ENCODE measurements around the gene HOXA10. TPM values are rescaled to one million over a fixed set of nuclear protein-coding genes. Genes with fewer than 3 reads are reported as not detected.

HOXA10 gene
- total and polyA plus RNA-seq, 9 donors = 0.25 to 2.8 (median 0.91) TPM; not detected in 1

- H3K4me3 ChIP-seq = no peak overlapping the region
- H3K4me1 ChIP-seq (ENCODE audit: insufficient read depth) = peaks cover 6% of the 10 kb centered on the region
- intact Hi-C loops (cut with DNase I) = loop anchor here in 1 of 4 donors (5.0 kb wide), 1 partner anchor 276 kb away; no protein-coding TSS in a partner anchor
- no peak overlapping the region for H3K27ac ChIP-seq
- no peak for TF ChIP-seq CTCF (IDR thresholded peaks at IDR 0.05)
- no peak for TF ChIP-seq EP300 (IDR thresholded peaks at IDR 0.05)
- no peak for TF ChIP-seq POLR2A (IDR thresholded peaks at IDR 0.05)
- H3K27me3 ChIP-seq = no peaks in the 10 kb centered on the region
- DNase-seq = no peak
- no peaks in the 10 kb centered on the region for H3K36me3 ChIP-seq
- WGBS, 3 donors = 51 to 64% (median 53%) methylated on average over 18 of the region's 18 CpGs
- H3K9me3 ChIP-seq = peaks cover 0 to 4% of the 10 kb centered on the region in 2 donors
Observed at GRCh38 chr7:27133409-27134231, 40.5 kb downstream of the HOXA10 start.

DNA sequence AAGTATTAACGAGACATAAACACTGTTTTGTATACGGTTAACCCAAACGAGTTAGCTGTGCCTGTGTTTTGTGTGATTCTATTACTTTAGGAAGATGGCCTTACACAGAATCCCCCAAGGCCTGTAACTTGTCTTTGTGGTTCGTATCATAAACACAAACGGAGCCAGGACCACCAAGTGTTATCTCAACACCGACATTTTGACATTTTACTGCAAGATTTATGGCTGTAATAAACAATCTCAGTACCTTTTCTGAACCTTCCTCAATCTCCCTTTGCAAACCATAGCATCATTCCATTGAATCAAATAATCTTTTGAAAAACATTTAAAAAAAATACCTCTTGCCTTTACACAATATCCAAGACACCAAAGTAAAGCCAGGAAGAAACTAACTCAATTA, 41.1 kb downstream of the HOXA10 start:
- no peak overlapping the region for H3K27ac ChIP-seq
- no peaks in the 10 kb centered on the region for H3K27me3 ChIP-seq
- 43 to 57% (median 51%) methylated on average over 6 of the region's 6 CpGs for WGBS, 3 donors
- no peak overlapping the region for H3K4me3 ChIP-seq
- TF ChIP-seq EP300 (IDR thresholded peaks at IDR 0.05) (no peak), CTCF (IDR thresholded peaks at IDR 0.05) (no peak), POLR2A (IDR thresholded peaks at IDR 0.05) (no peak)
- H3K36me3 ChIP-seq = no peaks in the 10 kb centered on the region
- intact Hi-C loops (cut with DNase I) = loop anchor here in 1 of 4 donors (5.0 kb wide), 1 partner anchor 276 kb away; no protein-coding TSS in a partner anchor
- peaks cover 6% of the 10 kb centered on the region for H3K4me1 ChIP-seq (ENCODE audit: insufficient read depth)
- DNase-seq = no peak
- H3K9me3 ChIP-seq = peaks cover 0 to 5% of the 10 kb centered on the region in 2 donors

DNA sequence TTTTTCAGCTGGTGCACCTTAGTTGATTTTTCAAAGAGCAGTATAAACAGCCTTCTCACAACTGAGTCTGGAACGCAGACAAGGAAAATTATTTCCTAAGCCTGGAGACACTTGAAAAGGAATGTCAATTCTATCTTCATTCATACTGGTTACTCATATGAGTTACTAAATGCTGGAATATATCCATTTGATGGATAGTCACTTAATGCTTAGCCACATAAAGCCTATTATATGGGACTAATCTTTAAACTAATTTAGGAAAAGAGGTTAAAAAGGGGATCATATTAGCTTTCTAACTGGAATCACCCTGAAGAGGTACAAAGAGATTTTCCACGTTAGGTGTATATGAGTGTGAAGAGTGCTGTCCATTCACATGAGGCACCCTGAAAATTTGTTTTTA, 41.9 kb downstream of the HOXA10 start:
- WGBS, 3 donors = 75 to 79% (median 76%) methylated on average over 2 of the region's 2 CpGs
- Histone ChIP-seq H3K27ac (no peak overlapping the region), H3K36me3 (no peaks in the 10 kb centered on the region), H3K4me1 (ENCODE audit: insufficient read depth) (peaks cover 6% of the 10 kb centered on the region), H3K9me3 (peaks cover 0 to 5% of the 10 kb centered on the region in 2 donors), H3K27me3 (no peaks in the 10 kb centered on the region), H3K4me3 (no peak overlapping the region)
- intact Hi-C loops (cut with DNase I) = loop anchor here in 1 of 4 donors (5.0 kb wide), 1 partner anchor 275 kb away; no protein-coding TSS in a partner anchor
- no peak for TF ChIP-seq CTCF (IDR thresholded peaks at IDR 0.05)
- no peak for TF ChIP-seq POLR2A (IDR thresholded peaks at IDR 0.05)
- no peak for TF ChIP-seq EP300 (IDR thresholded peaks at IDR 0.05)
- no peak for DNase-seq

DNA sequence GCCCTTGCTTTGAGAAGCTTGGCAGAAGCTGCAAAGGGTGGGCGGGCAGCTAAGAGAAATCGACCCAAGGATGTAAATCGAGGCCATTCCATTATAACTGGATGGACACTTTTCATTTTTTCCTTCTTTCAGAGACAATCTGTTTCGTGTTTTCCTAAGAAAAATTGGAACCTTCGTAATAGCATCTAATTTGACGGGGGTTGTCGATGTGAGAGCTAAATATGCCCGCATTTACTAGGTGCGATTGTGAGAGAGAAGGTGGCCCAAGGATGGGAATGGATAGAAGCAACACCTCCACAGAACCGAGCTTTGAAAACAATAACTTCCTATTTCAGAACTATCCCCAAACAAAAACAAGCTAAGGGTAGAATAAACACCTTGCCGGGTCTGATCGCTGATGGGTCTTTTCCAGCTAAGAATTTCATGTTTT, 42.7 kb downstream of the HOXA10 start:
- no peaks in the 10 kb centered on the region for H3K36me3 ChIP-seq
- H3K27me3 ChIP-seq = no peaks in the 10 kb centered on the region
- intact Hi-C loops (cut with DNase I) = loop anchor here in 1 of 4 donors (5.0 kb wide), 1 partner anchor 274 kb away; no protein-coding TSS in a partner anchor
- peak overlapping the region; percentile 53 for H3K4me3 ChIP-seq
- peaks cover 0 to 5% of the 10 kb centered on the region in 2 donors for H3K9me3 ChIP-seq
- DNase-seq = no peak
- WGBS, 3 donors = 30 to 41% (median 31%) methylated on average over 12 of the region's 12 CpGs
- TF ChIP-seq CTCF (IDR thresholded peaks at IDR 0.05) = no peak
- no peak for TF ChIP-seq EP300 (IDR thresholded peaks at IDR 0.05)
- no peak for TF ChIP-seq POLR2A (IDR thresholded peaks at IDR 0.05)
- H3K27ac ChIP-seq = no peak overlapping the region
- H3K4me1 ChIP-seq (ENCODE audit: insufficient read depth) = peaks cover 6% of the 10 kb centered on the region
